ENCODE data around the gene TTC9B. TPM values are rescaled to one million over a fixed set of nuclear protein-coding genes. Genes with fewer than 3 reads are reported as not detected.

The TTC9B gene
- total RNA-seq, 3 donors from 2014 or later = not detected

GRCh38 chr19:40254714-40255418, 36.7 kb upstream of the TTC9B start:
- peaks cover 18% of the 10 kb centered on the region for H3K4me1 Mint-ChIP-seq (ENCODE audit: low read depth)
- ATAC-seq (no peak), DNase-seq (no peak)
- H3K36me3 Mint-ChIP-seq (ENCODE audit: insufficient read depth) = peaks cover 31% of the 10 kb centered on the region
- no peak overlapping the region for H3K4me3 Mint-ChIP-seq
- no peaks in the 10 kb centered on the region for H3K27me3 Mint-ChIP-seq (ENCODE audit: low read depth)
- H3K9me3 Mint-ChIP-seq = no peaks in the 10 kb centered on the region

- peaks cover 34% of the 10 kb centered on the region for H3K36me3 Mint-ChIP-seq (ENCODE audit: insufficient read depth)
- ATAC-seq (no peak), DNase-seq (no peak)
- no peak overlapping the region for H3K4me3 Mint-ChIP-seq
- no peaks in the 10 kb centered on the region for H3K9me3 Mint-ChIP-seq
- H3K4me1 Mint-ChIP-seq (ENCODE audit: low read depth) = peaks cover 15% of the 10 kb centered on the region
- H3K27me3 Mint-ChIP-seq (ENCODE audit: low read depth) = no peaks in the 10 kb centered on the region
Measured at GRCh38 chr19:40253611-40254092, 35.5 kb upstream of the TTC9B start.

DNA sequence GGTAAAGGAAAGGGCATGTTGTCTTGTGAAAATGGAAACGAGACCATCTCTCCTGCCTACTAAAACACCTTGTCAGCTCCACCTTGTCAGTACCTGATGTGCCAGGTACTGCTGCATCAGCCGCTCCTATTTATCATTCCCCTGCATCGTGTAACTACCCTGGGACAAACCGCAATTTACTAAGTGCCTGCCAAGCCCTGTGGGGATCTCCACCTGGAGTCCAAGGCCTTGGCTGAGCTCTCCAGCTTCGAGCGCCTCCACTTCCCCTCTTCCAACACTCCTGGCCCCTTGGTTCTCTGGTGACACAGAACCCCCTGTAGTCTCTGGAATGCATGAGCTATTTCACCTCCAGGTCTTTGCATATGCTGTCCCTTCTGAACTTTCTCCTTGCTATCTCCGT, 34.2 kb upstream of the TTC9B start:
- Mint-ChIP-seq H3K4me1 (ENCODE audit: low read depth) (peaks cover 16% of the 10 kb centered on the region), H3K4me3 (no peak overlapping the region), H3K27me3 (ENCODE audit: low read depth) (no peaks in the 10 kb centered on the region), H3K36me3 (ENCODE audit: insufficient read depth) (peaks cover 34% of the 10 kb centered on the region), H3K9me3 (no peaks in the 10 kb centered on the region)
- DNase-seq (no peak), ATAC-seq (no peak)

DNA sequence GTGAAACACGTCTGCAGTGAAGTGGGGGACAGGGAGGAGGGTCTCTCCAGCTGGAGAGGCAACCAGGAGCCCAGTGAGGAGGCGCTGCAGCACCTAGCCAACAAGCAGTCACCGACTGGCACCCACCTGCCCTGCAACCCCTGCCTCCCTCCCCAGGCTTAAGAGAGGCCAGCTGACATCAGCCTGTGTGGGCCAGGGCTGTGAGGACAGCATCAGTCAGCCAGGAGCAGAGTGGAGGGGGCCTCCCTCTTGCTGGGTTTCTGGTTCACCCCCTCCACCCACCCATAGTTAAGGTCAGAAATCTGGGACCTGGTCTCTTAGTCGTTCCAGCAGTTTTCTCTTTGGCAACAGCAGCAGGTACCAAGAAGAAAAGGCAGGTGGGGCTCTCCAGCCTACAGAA, 33.8 kb upstream of the TTC9B start:
- H3K36me3 Mint-ChIP-seq (ENCODE audit: insufficient read depth) = peaks cover 34% of the 10 kb centered on the region
- no peak for DNase-seq
- H3K9me3 Mint-ChIP-seq = no peaks in the 10 kb centered on the region
- H3K27me3 Mint-ChIP-seq (ENCODE audit: low read depth) = no peaks in the 10 kb centered on the region
- no peak for ATAC-seq
- no peak overlapping the region for H3K4me3 Mint-ChIP-seq
- peaks cover 16% of the 10 kb centered on the region for H3K4me1 Mint-ChIP-seq (ENCODE audit: low read depth)

DNA sequence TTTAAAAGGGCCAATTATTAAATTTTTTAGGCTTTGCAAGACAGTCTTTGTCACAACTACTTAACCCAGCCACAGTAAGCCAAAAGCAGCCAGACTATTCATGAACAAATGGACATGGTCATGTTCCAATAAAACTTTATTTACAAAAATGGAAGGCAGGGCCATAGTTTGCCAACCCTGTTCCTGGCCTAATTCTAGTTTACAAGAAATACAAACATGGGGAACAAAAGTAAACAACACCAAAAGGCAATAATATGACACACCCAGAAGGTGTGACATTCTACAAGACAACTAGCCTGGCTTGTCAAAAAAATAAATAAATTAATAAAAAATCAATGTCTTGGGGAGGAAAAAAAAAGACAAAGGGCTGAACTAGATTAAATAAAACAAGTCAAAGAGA, 33.1 kb upstream of the TTC9B start:
- Mint-ChIP-seq H3K4me1 (ENCODE audit: low read depth) (peaks cover 15% of the 10 kb centered on the region), H3K4me3 (no peak overlapping the region), H3K36me3 (ENCODE audit: insufficient read depth) (peaks cover 34% of the 10 kb centered on the region), H3K27me3 (ENCODE audit: low read depth) (no peaks in the 10 kb centered on the region), H3K9me3 (no peaks in the 10 kb centered on the region)
- ATAC-seq (no peak), DNase-seq (no peak)

GRCh38 chr19:40249781-40250180, 31.6 kb upstream of the TTC9B start:
- H3K27me3 Mint-ChIP-seq (ENCODE audit: low read depth) = no peaks in the 10 kb centered on the region
- H3K36me3 Mint-ChIP-seq (ENCODE audit: insufficient read depth) = peaks cover 19% of the 10 kb centered on the region
- DNase-seq (no peak), ATAC-seq (no peak)
- no peaks in the 10 kb centered on the region for H3K9me3 Mint-ChIP-seq
- no peak overlapping the region for H3K4me3 Mint-ChIP-seq
- peaks cover 15% of the 10 kb centered on the region for H3K4me1 Mint-ChIP-seq (ENCODE audit: low read depth)

GRCh38 chr19:40249201-40249600, 31.0 kb upstream of the TTC9B start:
- DNase-seq (no peak), ATAC-seq (no peak)
- Mint-ChIP-seq H3K27me3 (ENCODE audit: low read depth) (no peaks in the 10 kb centered on the region), H3K36me3 (ENCODE audit: insufficient read depth) (peaks cover 20% of the 10 kb centered on the region), H3K4me3 (no peak overlapping the region), H3K4me1 (ENCODE audit: low read depth) (peaks cover 15% of the 10 kb centered on the region), H3K9me3 (no peaks in the 10 kb centered on the region)

DNA sequence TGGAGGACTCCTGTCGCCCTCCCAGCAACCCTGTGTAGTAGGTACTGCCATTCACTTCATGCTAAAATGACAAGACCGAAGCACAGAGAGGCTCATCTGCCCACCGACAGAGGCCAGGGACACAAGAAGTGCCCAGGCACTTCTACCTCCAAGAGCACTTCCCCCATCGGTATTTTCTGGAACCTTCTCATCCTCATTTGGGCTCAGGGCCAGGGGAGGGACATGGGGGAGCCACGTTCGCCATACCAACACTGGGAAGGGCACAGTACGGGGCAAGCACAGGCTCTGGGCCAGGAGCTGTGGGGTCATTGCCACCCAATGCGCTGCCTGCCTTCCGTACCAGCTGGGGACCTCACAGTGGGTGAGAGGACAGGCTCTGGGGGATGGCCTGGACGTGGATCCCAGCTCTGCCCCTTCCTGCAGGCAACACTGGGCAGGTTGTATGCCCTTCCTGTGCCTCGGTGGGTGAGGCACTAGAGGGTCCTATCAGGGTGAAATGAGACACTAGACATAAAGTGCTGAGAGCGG, 29.6 kb upstream of the TTC9B start:
- Mint-ChIP-seq H3K9me3 (no peaks in the 10 kb centered on the region), H3K4me1 (ENCODE audit: low read depth) (peaks cover 15% of the 10 kb centered on the region), H3K27me3 (ENCODE audit: low read depth) (no peaks in the 10 kb centered on the region), H3K4me3 (no peak overlapping the region), H3K36me3 (ENCODE audit: insufficient read depth) (peaks cover 13% of the 10 kb centered on the region)
- no peak for DNase-seq
- no peak for ATAC-seq

- no peaks in the 10 kb centered on the region for H3K27me3 Mint-ChIP-seq (ENCODE audit: low read depth)
- ATAC-seq (no peak), DNase-seq (no peak)
- no peaks in the 10 kb centered on the region for H3K9me3 Mint-ChIP-seq
- H3K36me3 Mint-ChIP-seq (ENCODE audit: insufficient read depth) = peaks cover 8% of the 10 kb centered on the region
- no peak overlapping the region for H3K4me3 Mint-ChIP-seq
- H3K4me1 Mint-ChIP-seq (ENCODE audit: low read depth) = peaks cover 10% of the 10 kb centered on the region
Measured at GRCh38 chr19:40247178-40247577, 29.0 kb upstream of the TTC9B start.

GRCh38 chr19:40246292-40247073, 28.3 kb upstream of the TTC9B start:
- Mint-ChIP-seq H3K4me3 (no peak overlapping the region), H3K4me1 (ENCODE audit: low read depth) (peaks cover 9% of the 10 kb centered on the region), H3K36me3 (ENCODE audit: insufficient read depth) (peaks cover 5% of the 10 kb centered on the region), H3K9me3 (no peaks in the 10 kb centered on the region), H3K27me3 (ENCODE audit: low read depth) (no peaks in the 10 kb centered on the region)
- ATAC-seq (no peak), DNase-seq (no peak)

DNA sequence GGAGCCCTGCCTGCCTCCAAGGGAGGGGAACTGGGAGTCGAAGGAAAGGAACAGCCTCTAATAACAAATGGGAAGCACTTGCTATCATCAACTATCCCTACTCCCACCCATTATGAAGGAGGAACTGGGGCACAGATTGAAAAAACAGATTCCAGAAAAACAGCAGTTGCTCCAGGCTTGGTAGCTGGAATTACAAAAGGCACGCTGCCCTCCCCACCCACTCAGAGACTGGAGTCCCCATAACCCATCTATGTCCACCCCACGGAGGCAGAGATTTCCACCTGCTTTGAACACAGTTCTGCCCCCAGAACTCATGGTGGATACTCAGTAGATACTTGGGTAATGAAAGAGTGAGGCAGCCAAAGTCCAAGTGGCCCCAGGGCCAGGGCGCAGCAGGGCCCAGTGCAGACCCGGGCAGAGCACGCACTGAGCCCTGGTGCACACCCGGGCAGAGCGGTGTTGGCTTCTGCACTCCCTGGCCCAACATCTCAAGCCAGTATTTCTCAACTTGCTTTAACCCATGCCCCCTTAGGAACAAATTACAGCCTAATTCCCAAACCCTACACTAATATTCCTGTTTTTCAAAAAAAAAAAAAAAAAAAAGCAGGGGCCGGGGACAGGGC, 27.4 kb upstream of the TTC9B start:
- ATAC-seq (no peak), DNase-seq (no peak)
- Mint-ChIP-seq H3K4me1 (ENCODE audit: low read depth) (peaks cover 9% of the 10 kb centered on the region), H3K9me3 (no peaks in the 10 kb centered on the region), H3K4me3 (no peak overlapping the region), H3K36me3 (ENCODE audit: insufficient read depth) (peaks cover 8% of the 10 kb centered on the region), H3K27me3 (ENCODE audit: low read depth) (no peaks in the 10 kb centered on the region)

DNA sequence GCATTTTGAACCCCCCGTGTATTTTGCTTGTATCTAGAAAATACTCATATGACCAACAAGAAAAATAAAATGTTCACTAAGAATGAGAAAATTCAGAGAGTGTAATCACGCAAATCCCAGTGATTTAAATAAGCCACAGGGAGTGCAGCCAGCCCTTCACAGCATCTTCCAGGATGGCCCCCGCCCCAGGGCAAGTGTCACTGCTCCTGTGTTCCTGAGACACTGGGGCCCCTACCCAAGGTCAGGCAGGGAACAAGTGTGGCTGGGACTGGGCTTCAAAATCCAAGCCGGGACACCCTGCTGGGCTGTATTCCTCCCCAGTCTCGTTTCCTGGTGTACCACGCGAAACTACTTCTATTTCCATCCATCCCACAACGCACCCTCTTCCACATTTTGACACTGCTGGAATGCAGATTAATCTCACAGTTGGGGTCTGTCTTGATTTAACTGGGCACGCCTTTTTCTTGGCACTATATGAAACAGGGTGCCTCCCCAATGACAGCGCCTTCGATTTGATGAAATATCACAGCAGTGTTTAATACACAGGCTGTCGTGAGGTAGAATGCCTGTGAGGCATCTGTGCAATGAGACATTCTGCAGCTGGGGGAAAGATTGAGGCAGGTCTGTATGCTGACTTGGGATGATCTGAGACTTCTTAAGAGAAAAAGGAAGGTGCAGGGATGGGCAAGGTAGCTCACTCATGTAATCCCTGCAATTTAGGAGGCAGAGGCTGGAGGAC, 26.6 kb upstream of the TTC9B start:
- H3K4me1 Mint-ChIP-seq (ENCODE audit: low read depth) = peaks cover 8% of the 10 kb centered on the region
- no peak for ATAC-seq
- no peaks in the 10 kb centered on the region for H3K27me3 Mint-ChIP-seq (ENCODE audit: low read depth)
- no peak for DNase-seq
- H3K9me3 Mint-ChIP-seq = no peaks in the 10 kb centered on the region
- no peak overlapping the region for H3K4me3 Mint-ChIP-seq
- H3K36me3 Mint-ChIP-seq (ENCODE audit: insufficient read depth) = peaks cover 6% of the 10 kb centered on the region

GRCh38 chr19:40243181-40243580, 25.0 kb upstream of the TTC9B start:
- Mint-ChIP-seq H3K9me3 (no peaks in the 10 kb centered on the region), H3K4me1 (ENCODE audit: low read depth) (peaks cover 4% of the 10 kb centered on the region), H3K27me3 (ENCODE audit: low read depth) (no peaks in the 10 kb centered on the region), H3K36me3 (ENCODE audit: insufficient read depth) (peaks cover 9% of the 10 kb centered on the region), H3K4me3 (no peak overlapping the region)
- DNase-seq = no peak
- ATAC-seq = no peak

DNA sequence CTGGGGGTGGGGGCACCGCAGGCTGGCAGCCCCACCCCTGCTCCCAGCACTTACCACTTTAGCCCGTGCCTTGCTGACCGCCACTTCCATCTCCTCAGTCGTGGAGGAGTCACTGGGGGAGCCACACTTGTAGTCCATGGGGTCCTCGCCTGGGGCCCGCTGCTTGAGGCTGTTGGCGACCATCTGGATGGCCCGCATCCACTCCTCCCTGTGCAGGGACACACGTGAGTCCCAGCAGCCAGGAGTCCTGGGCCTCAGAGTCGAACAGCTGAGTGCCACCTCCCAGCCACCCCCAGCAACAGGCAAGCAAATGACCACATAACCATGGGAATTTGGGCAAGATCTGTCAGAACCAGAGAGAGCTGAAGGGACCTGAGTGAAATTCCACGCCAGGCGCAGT, 24.3 kb upstream of the TTC9B start:
- H3K4me3 Mint-ChIP-seq = no peak overlapping the region

More for the DNA sequence above, 24.3 kb upstream of the TTC9B start:
- Mint-ChIP-seq H3K36me3 (ENCODE audit: insufficient read depth) (peaks cover 11% of the 10 kb centered on the region), H3K4me1 (ENCODE audit: low read depth) (peaks cover 2% of the 10 kb centered on the region), H3K9me3 (no peaks in the 10 kb centered on the region), H3K27me3 (ENCODE audit: low read depth) (no peaks in the 10 kb centered on the region)
- ATAC-seq = no peak
- no peak for DNase-seq

All from activated T-cell treated with anti-CD3 and anti-CD28 coated beads, Interleukin-2, amount 50 U/mL, for 4 hours (primary cell).